Measurements from ENCODE around the gene PARD3.

- TF ChIP-seq CTCF (conservative IDR thresholded peaks at IDR 0.05; ENCODE audit: low read depth, low read length) (no peak), EZH2 (IDR thresholded peaks at IDR 0.05; ENCODE audit: low read length, unreplicated experiment) (no peak), EZH2phosphoT487 (IDR thresholded peaks at IDR 0.05; ENCODE audit: borderline replicate concordance, low read length) (no peak)
Observed at GRCh38 chr10:34513636-34514035, 301.5 kb downstream of the PARD3 start.
